ENCODE results near the gene PPFIBP2.

The PPFIBP2 gene

DNA sequence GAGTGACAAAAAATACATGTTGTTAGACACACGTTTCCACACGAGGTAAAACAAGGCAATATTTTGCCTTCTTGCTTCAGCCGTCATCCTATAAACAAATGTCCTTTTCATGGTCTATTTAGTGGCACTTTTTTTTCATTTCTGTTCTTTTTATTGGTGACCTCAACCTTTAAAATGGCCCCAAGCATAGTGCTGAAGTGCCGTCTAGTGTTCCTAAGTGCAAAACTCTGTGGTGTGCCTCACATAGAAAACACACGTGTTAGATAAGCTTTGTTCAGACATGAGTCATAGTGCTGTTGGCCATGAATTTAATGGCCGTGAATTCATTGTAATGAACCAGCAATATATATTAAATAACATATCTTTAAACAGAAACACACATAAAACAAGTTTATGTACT, 176.8 kb downstream of the PPFIBP2 start (continued):
- TF ChIP-seq ZNF670 (tag by site-specific recombination; IDR thresholded peaks at IDR 0.05; ENCODE audit: low read depth) (no peak), ZNF624 (tag by site-specific recombination; IDR thresholded peaks at IDR 0.05) (no peak), ZNF133 (tag by site-specific recombination; IDR thresholded peaks at IDR 0.05) (no peak), ZNF404 (tag by site-specific recombination; IDR thresholded peaks at IDR 0.05) (no peak), ZBTB44 (tag by site-specific recombination; IDR thresholded peaks at IDR 0.05) (peak; percentile 50), ZNF610 (tag by site-specific recombination; IDR thresholded peaks at IDR 0.05; ENCODE audit: borderline replicate concordance) (no peak), ZNF843 (tag by site-specific recombination; IDR thresholded peaks at IDR 0.05) (peak; percentile 95), ZFP3 (tag by site-specific recombination; IDR thresholded peaks at IDR 0.05; ENCODE audit: low read depth) (no peak), PATZ1 (tag by site-specific recombination; IDR thresholded peaks at IDR 0.05) (no peak), ZSCAN16 (tag by site-specific recombination; IDR thresholded peaks at IDR 0.05) (no peak), ZNF548 (tag by site-specific recombination; IDR thresholded peaks at IDR 0.05) (no peak), ZNF596 (tag by site-specific recombination; IDR thresholded peaks at IDR 0.05) (no peak), KLF7 (tag by site-specific recombination; IDR thresholded peaks at IDR 0.05; ENCODE audit: borderline replicate concordance) (no peak), GLI4 (tag by site-specific recombination; IDR thresholded peaks at IDR 0.05) (no peak), ZNF121 (tag by site-specific recombination; IDR thresholded peaks at IDR 0.05) (no peak), ZNF214 (tag by site-specific recombination; IDR thresholded peaks at IDR 0.05; ENCODE audit: borderline replicate concordance) (no peak), PRDM1 (tag by site-specific recombination; IDR thresholded peaks at IDR 0.05) (no peak), ZNF18 (tag by site-specific recombination; IDR thresholded peaks at IDR 0.05) (no peak), ZNF76 (tag by site-specific recombination; IDR thresholded peaks at IDR 0.05; ENCODE audit: borderline replicate concordance, low read depth) (no peak), SALL2 (tag by site-specific recombination; IDR thresholded peaks at IDR 0.05; ENCODE audit: borderline replicate concordance) (no peak), SP2 (tag by site-specific recombination; IDR thresholded peaks at IDR 0.05) (no peak)
- TF ChIP-seq, protein P1, sequence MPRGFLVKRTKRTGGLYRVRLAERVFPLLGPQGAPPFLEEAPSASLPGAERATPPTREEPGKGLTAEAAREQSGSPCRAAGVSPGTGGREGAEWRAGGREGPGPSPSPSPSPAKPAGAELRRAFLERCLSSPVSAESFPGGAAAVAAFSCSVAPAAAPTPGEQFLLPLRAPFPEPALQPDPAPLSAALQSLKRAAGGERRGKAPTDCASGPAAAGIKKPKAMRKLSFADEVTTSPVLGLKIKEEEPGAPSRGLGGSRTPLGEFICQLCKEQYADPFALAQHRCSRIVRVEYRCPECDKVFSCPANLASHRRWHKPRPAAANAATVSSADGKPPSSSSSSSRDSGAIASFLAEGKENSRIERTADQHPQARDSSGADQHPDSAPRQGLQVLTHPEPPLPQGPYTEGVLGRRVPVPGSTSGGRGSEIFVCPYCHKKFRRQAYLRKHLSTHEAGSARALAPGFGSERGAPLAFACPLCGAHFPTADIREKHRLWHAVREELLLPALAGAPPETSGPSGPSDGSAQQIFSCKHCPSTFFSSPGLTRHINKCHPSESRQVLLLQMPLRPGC (tag by site-specific recombination; IDR thresholded peaks at IDR 0.05) = peak; percentile 55; the same call in 1 of the 2 replicates
- TF ChIP-seq, protein P2, sequence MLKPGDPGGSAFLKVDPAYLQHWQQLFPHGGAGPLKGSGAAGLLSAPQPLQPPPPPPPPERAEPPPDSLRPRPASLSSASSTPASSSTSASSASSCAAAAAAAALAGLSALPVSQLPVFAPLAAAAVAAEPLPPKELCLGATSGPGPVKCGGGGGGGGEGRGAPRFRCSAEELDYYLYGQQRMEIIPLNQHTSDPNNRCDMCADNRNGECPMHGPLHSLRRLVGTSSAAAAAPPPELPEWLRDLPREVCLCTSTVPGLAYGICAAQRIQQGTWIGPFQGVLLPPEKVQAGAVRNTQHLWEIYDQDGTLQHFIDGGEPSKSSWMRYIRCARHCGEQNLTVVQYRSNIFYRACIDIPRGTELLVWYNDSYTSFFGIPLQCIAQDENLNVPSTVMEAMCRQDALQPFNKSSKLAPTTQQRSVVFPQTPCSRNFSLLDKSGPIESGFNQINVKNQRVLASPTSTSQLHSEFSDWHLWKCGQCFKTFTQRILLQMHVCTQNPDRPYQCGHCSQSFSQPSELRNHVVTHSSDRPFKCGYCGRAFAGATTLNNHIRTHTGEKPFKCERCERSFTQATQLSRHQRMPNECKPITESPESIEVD (tag by site-specific recombination; IDR thresholded peaks at IDR 0.05) = peak; percentile 92
- TF ChIP-seq, protein P3, sequence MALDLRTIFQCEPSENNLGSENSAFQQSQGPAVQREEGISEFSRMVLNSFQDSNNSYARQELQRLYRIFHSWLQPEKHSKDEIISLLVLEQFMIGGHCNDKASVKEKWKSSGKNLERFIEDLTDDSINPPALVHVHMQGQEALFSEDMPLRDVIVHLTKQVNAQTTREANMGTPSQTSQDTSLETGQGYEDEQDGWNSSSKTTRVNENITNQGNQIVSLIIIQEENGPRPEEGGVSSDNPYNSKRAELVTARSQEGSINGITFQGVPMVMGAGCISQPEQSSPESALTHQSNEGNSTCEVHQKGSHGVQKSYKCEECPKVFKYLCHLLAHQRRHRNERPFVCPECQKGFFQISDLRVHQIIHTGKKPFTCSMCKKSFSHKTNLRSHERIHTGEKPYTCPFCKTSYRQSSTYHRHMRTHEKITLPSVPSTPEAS (tag by site-specific recombination; IDR thresholded peaks at IDR 0.05) = no peak
- TF ChIP-seq, protein P4, sequence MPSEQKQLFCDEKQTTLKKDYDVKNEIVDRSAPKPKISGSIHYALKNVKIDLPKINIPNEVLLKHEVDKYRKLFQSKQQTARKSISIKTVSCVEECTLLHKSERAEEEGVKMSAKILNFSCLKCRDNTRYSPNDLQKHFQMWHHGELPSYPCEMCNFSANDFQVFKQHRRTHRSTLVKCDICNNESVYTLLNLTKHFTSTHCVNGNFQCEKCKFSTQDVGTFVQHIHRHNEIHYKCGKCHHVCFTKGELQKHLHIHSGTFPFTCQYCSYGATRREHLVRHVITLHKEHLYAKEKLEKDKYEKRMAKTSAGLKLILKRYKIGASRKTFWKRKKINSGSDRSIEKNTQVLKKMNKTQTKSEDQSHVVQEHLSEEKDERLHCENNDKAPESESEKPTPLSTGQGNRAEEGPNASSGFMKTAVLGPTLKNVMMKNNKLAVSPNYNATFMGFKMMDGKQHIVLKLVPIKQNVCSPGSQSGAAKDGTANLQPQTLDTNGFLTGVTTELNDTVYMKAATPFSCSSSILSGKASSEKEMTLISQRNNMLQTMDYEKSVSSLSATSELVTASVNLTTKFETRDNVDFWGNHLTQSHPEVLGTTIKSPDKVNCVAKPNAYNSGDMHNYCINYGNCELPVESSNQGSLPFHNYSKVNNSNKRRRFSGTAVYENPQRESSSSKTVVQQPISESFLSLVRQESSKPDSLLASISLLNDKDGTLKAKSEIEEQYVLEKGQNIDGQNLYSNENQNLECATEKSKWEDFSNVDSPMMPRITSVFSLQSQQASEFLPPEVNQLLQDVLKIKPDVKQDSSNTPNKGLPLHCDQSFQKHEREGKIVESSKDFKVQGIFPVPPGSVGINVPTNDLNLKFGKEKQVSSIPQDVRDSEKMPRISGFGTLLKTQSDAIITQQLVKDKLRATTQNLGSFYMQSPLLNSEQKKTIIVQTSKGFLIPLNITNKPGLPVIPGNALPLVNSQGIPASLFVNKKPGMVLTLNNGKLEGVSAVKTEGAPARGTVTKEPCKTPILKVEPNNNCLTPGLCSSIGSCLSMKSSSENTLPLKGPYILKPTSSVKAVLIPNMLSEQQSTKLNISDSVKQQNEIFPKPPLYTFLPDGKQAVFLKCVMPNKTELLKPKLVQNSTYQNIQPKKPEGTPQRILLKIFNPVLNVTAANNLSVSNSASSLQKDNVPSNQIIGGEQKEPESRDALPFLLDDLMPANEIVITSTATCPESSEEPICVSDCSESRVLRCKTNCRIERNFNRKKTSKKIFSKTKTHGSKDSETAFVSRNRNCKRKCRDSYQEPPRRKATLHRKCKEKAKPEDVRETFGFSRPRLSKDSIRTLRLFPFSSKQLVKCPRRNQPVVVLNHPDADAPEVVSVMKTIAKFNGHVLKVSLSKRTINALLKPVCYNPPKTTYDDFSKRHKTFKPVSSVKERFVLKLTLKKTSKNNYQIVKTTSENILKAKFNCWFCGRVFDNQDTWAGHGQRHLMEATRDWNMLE (tag by site-specific recombination; conservative IDR thresholded peaks at IDR 0.05; ENCODE audit: low read depth) = no peak

Measured in HEK293 (cell line).